GM12878 (cell line): ENCODE results near the gene SUCNR1. TPM values are rescaled to one million over a fixed set of nuclear protein-coding genes. Genes with fewer than 3 reads are reported as not detected.

Source experiments
- ATAC-seq: fragments of 200-7000 bp; cut with Tn5 transposase; 3 replicates; pipeline ENCODE4 v1.9.1; 2020; ENCODE audit warnings: mild to moderate bottlenecking, moderate library complexity
- BruUV-seq: library from RNA; stranded (reverse); fragments of 400-500 nt; replicated peaks from 2 replicates; lab custom pipeline; 2021; lab: Mats Ljungman, UMichigan
- CTCF ChIA-PET: fragments of 300-600 bp; sonication (Branson Sonifier 250); formaldehyde crosslinking; extraction: SDS; loops from one replicate; lab custom pipeline; 2021; ENCODE audit warnings: inconsistent platforms; lab: Yijun Ruan, JAX
- POLR2A ChIA-PET: fragments of 350-600 bp; formaldehyde crosslinking; extraction: SDS; loops from one replicate; lab custom pipeline; 2021; ENCODE audit warnings: inconsistent platforms; lab: Charles Lee
- RAD21 ChIA-PET: fragments of 300-600 bp; sonication (Branson Sonifier 250); formaldehyde crosslinking; loops from one replicate; lab custom pipeline; 2023; ENCODE audit warnings: antibody characterized with exemption; ENCODE audit not compliant: unreplicated experiment; lab: Charles Lee
- SMC1A ChIA-PET: fragments of 300-600 bp; sonication (Branson Sonifier 250); formaldehyde crosslinking; loops from one replicate; lab custom pipeline; 2023; ENCODE audit not compliant: unreplicated experiment, uncharacterized antibody; lab: Charles Lee
- DNase-seq: peaks from one replicate; pipeline ENCODE4 v3.0.0-alpha.2; 2011; ENCODE audit warnings: low read depth, low spot score
- FAIRE-seq: peaks from 3 replicates; lab custom pipeline; 2011; peaks lifted over from hg19 to GRCh38; lab: Jason Lieb, UNC
- H2AFZ ChIP-seq: 2 replicates; pipeline ENCODE4 v1.6.0; 2011; ENCODE audit warnings: low read depth, low read length, control low read depth; ENCODE audit not compliant: control insufficient read depth
- H3K27ac ChIP-seq: 2 replicates; pipeline ENCODE4 v1.5.1; 2011; ENCODE audit warnings: control low read depth; ENCODE audit not compliant: control insufficient read depth, insufficient read depth
- H3K27me3 ChIP-seq, 2 experiments: replicated peaks in 1 of 2; 2 replicates each; pipeline versions ENCODE4 v1.6.0 to v1.6.1; 2011; ENCODE audit warnings: low read length in 1 of 2; ENCODE audit not compliant: control insufficient read depth in 2 of 2, insufficient read depth in 2 of 2
- H3K36me3 ChIP-seq, 2 experiments: 2 replicates each; pipeline ENCODE4 v1.5.1; 2011; ENCODE audit warnings: low read length in 1 of 2; ENCODE audit not compliant: control insufficient read depth in 2 of 2, insufficient read depth in 2 of 2
- H3K4me1 ChIP-seq: 2 replicates; pipeline ENCODE4 v1.6.1; 2011; ENCODE audit warnings: mild to moderate bottlenecking, low read length, moderate library complexity, mixed read lengths; ENCODE audit not compliant: control insufficient read depth, insufficient read depth
- H3K4me2 ChIP-seq: 2 replicates; pipeline ENCODE4 v1.6.0; 2011; ENCODE audit warnings: control low read depth; ENCODE audit not compliant: control insufficient read depth, insufficient read depth
- H3K4me3 ChIP-seq: fragments of 200-600 bp; sonication (generic); 2 replicates; pipeline ENCODE4 v1.5.1; 2016
- H3K79me2 ChIP-seq: 2 replicates; pipeline ENCODE4 v1.6.0; 2011; ENCODE audit warnings: low read length; ENCODE audit not compliant: control insufficient read depth, insufficient read depth
- H3K9ac ChIP-seq: 2 replicates; pipeline ENCODE4 v1.8.0; 2011; ENCODE audit warnings: low read length, control low read depth, mixed read lengths; ENCODE audit not compliant: control insufficient read depth, insufficient read depth
- H3K9me3 ChIP-seq: replicated peaks from 3 replicates; pipeline ENCODE4 v1.5.1; 2011; ENCODE audit warnings: mild to moderate bottlenecking, low read length; ENCODE audit not compliant: control insufficient read depth, insufficient read depth
- H4K20me1 ChIP-seq: 2 replicates; pipeline ENCODE4 v1.6.0; 2011; ENCODE audit not compliant: control insufficient read depth, insufficient read depth
- ATF3 ChIP-seq: IDR thresholded peaks from 2 replicates; pipeline ENCODE4 v1.6.1; 2011; ENCODE audit warnings: low read depth, mild to moderate bottlenecking, low read length, moderate library complexity, borderline replicate concordance; ENCODE audit errors: extremely low read depth
- BRCA1 ChIP-seq: IDR thresholded peaks from 2 replicates; pipeline ENCODE4 v1.6.1; 2011; ENCODE audit warnings: low read depth, low read length, improper control_type of control experiment
- CEBPZ ChIP-seq: fragments of 150-350 bp; IDR thresholded peaks from 2 replicates; pipeline ENCODE4 v1.6.1; 2016; ENCODE audit warnings: low read depth, low read length
- CHD1 ChIP-seq: IDR thresholded peaks from 2 replicates; pipeline ENCODE4 v1.6.1; 2012; ENCODE audit warnings: low read depth, low read length, improper control_type of control experiment
- CHD2 ChIP-seq: IDR thresholded peaks from 2 replicates; pipeline ENCODE4 v1.6.1; 2011; ENCODE audit warnings: low read depth, low read length, improper control_type of control experiment, borderline replicate concordance
- ETV6 ChIP-seq, 2 experiments: fragments of 450-650 bp in 1 of 2; IDR thresholded peaks in 1 of 2; conservative IDR thresholded peaks in 1 of 2; 2 replicates each; pipeline ENCODE4 v1.6.1; 2014; ENCODE audit warnings: antibody characterized with exemption in 1 of 2, borderline replicate concordance in 1 of 2, low read depth in 1 of 2, mild to moderate bottlenecking in 1 of 2, moderate library complexity in 1 of 2
- JUNB ChIP-seq: IDR thresholded peaks from 2 replicates; pipeline ENCODE4 v1.6.1; 2016; ENCODE audit warnings: antibody characterized with exemption, mild to moderate bottlenecking
- MXI1 ChIP-seq: fragments of 150-350 bp; IDR thresholded peaks from 2 replicates; pipeline ENCODE4 v1.6.1; 2011; ENCODE audit warnings: low read depth, mild to moderate bottlenecking, inconsistent platforms, low read length, improper control_type of control experiment
- NFYA ChIP-seq: IDR thresholded peaks from 2 replicates; pipeline ENCODE4 v1.6.1; 2011; ENCODE audit warnings: low read depth, mild to moderate bottlenecking, low read length, improper control_type of control experiment, borderline replicate concordance
- PAX5 ChIP-seq: IDR thresholded peaks from 2 replicates; pipeline ENCODE4 v1.6.1; 2011; ENCODE audit warnings: low read depth, low read length, borderline replicate concordance
- SIN3A ChIP-seq: IDR thresholded peaks from 2 replicates; pipeline ENCODE4 v1.6.1; 2012; ENCODE audit warnings: low read depth, low read length, improper control_type of control experiment
- STAT3 ChIP-seq: IDR thresholded peaks from 2 replicates; pipeline ENCODE4 v1.6.1; 2011; ENCODE audit warnings: low read depth, low read length, improper control_type of control experiment
- USF1 ChIP-seq: IDR thresholded peaks from 2 replicates; pipeline ENCODE4 v1.6.1; 2011; ENCODE audit warnings: borderline replicate concordance, low read depth, mild to moderate bottlenecking, moderate library complexity, mixed read lengths, low read length; ENCODE audit not compliant: insufficient read depth; ENCODE audit errors: extremely low read length
- YBX1 ChIP-seq: fragments of 450-650 bp; IDR thresholded peaks from 2 replicates; pipeline ENCODE4 v1.6.1; 2016; ENCODE audit warnings: antibody characterized with exemption
- ZBED1 ChIP-seq: IDR thresholded peaks from 2 replicates; pipeline ENCODE4 v1.6.1; 2016; ENCODE audit warnings: borderline replicate concordance
- ZNF217 ChIP-seq: fragments of 450-650 bp; IDR thresholded peaks from 2 replicates; pipeline ENCODE4 v1.6.1; 2017; ENCODE audit warnings: antibody characterized with exemption, mild to moderate bottlenecking
- ZNF687 ChIP-seq: fragments of 450-650 bp; IDR thresholded peaks from 2 replicates; pipeline ENCODE4 v1.6.1; 2017; ENCODE audit warnings: mild to moderate bottlenecking, moderate library complexity
- WGBS: methylation state at CpG from one replicate; pipeline ENCODE4 v1.1.6; 2016; ENCODE audit warnings: low lambda C conversion rate; ENCODE audit not compliant: insufficient replicate concordance, insufficient coverage; ENCODE audit errors: missing lambda C conversion rate; 5-methylcytosine and 5-hydroxymethylcytosine counted together
- in situ Hi-C: fragments of 300-500 bp; cut with MboI; formaldehyde crosslinking; loops from 9 replicates; pipeline ENCODE4 v1.14.3; 2018; ENCODE audit warnings: mixed read lengths
- intact Hi-C: fragments of 100-400 bp; cut with micrococcal nuclease; formaldehyde crosslinking; loops from one replicate; pipeline ENCODE4 v1.14.2; 2022; ENCODE audit not compliant: unreplicated experiment
- polyA plus RNA-seq, 11 experiments: library from polyadenylated mRNA; depleted of rRNA in 4 of 11; unstranded in 6 of 11; stranded (reverse) in 5 of 11; fragments of >200 nt; fragmentation: Nextera tagmentation in 4 of 11; fragmentation: Illumina TruSeq in 1 of 11; extraction: Ambion mirVana in 4 of 11; extraction: Trizol in 1 of 11; gene quantifications; 1 replicate in 1 of 11; 2 replicates in 10 of 11; pipeline versions ENCODE4 v1.2.1 to v1.2.3, GENCODE V29; 2011 to 2016; ENCODE audit warnings: inconsistent platforms in 2 of 11, missing spikeins in 2 of 11, low read depth in 1 of 11
- total RNA-seq, 4 experiments: library from RNA; depleted of rRNA in 3 of 4; stranded (reverse); fragments of >200 nt in 3 of 4; fragmentation: Illumina TruSeq in 1 of 4; extraction: Trizol in 1 of 4; gene quantifications; 2 replicates each; pipeline versions ENCODE4 v1.2.1 to v1.2.3, GENCODE V29; 2013 to 2021

SUCNR1 gene
- total and polyA plus RNA-seq, 10 of the 15 experiments (the other 5 are each of a cell fraction or from before 2014, with no cell fraction given), result 0.03 to 0.12 (median 0.07) TPM; not detected in 4

- no peak; the same call in 2 of the 3 replicates for ATAC-seq
- in situ Hi-C loops, result no loop called here
- no peak overlapping the region for H3K4me2 ChIP-seq
Observed at GRCh38 chr3:151880416-151880690, 6.9 kb downstream of the SUCNR1 start.

More at GRCh38 chr3:151880416-151880690, 6.9 kb downstream of the SUCNR1 start:
- no peaks in the 10 kb centered on the region; the same call in none of the 3 replicates for H3K9me3 ChIP-seq
- H3K79me2 ChIP-seq, result no peaks in the 10 kb centered on the region
- intact Hi-C loops, result no loop called here
- no peak overlapping the region for H3K27ac ChIP-seq
- H3K27me3 ChIP-seq, result no peaks in the 10 kb centered on the region
- no peaks in the 10 kb centered on the region for H4K20me1 ChIP-seq
- H3K9ac ChIP-seq, result no peak overlapping the region
- FAIRE-seq, result no peak
- no peak overlapping the region for H2AFZ ChIP-seq
- RAD21 ChIA-PET, result no interaction called here
- POLR2A ChIA-PET, result no interaction called here
- 100% methylated on average over 2 of the region's 2 CpGs for WGBS
- CTCF ChIA-PET, result no interaction called here
- H3K36me3 ChIP-seq, result no peaks in the 10 kb centered on the region
- SMC1A ChIA-PET, result no interaction called here
- no peak for DNase-seq
- peaks cover 4% of the 10 kb centered on the region; the same call in 1 of the 2 replicates for H3K4me1 ChIP-seq
- no peak for TF ChIP-seq YBX1
- TF ChIP-seq ETV6 (conservative IDR thresholded peaks at IDR 0.05 in 1 of 2, IDR thresholded peaks at IDR 0.05 in 1 of 2; ENCODE audit: borderline replicate concordance in 1 of 2, low read depth in 1 of 2), result no peak
- no peak for TF ChIP-seq ZBED1
- no peak for TF ChIP-seq USF1
- no peak for TF ChIP-seq MXI1
- no peak for TF ChIP-seq SIN3A
- TF ChIP-seq PAX5, result no peak
- no peak for TF ChIP-seq CHD2
- TF ChIP-seq JUNB, result no peak; the same call in 1 of the 2 replicates
- TF ChIP-seq CEBPZ, result no peak
- TF ChIP-seq ZNF217, result no peak
- TF ChIP-seq ATF3, result no peak
- no peak for TF ChIP-seq NFYA
- TF ChIP-seq ZNF687, result no peak
- no peak for TF ChIP-seq STAT3
- no peak for TF ChIP-seq BRCA1
- TF ChIP-seq CHD1, result no peak
- no TSS peak for BruUV-seq
- no peak overlapping the region for H3K4me3 ChIP-seq
